ENCODE measurements around the gene MAP2K5.

The MAP2K5 gene

GRCh38 chr15:67781907-67782690, 239.6 kb downstream of the MAP2K5 start:
- no peak for DNase-seq (ENCODE audit: low read depth)
- TF ChIP-seq CTCF (conservative IDR thresholded peaks at IDR 0.05; ENCODE audit: low read depth, low read length): no peak

GRCh38 chr15:67782691-67782991, 240.1 kb downstream of the MAP2K5 start:
- DNase-seq (ENCODE audit: low read depth): no peak
- no peak for TF ChIP-seq CTCF (conservative IDR thresholded peaks at IDR 0.05; ENCODE audit: low read depth, low read length)
- no peak overlapping the region for H3K4me3 ChIP-seq (ENCODE audit: low read length)

More at GRCh38 chr15:67781907-67782690, 239.6 kb downstream of the MAP2K5 start:
- H3K4me3 ChIP-seq (ENCODE audit: low read length): no peak overlapping the region

- DNase-seq (ENCODE audit: low read depth): no peak
- no peak for TF ChIP-seq CTCF (conservative IDR thresholded peaks at IDR 0.05; ENCODE audit: low read depth, low read length)
- H3K4me3 ChIP-seq (ENCODE audit: low read length): no peak overlapping the region
Observed at GRCh38 chr15:67783303-67783702, 240.8 kb downstream of the MAP2K5 start.

GRCh38 chr15:67784090-67784781, 241.7 kb downstream of the MAP2K5 start:
- DNase-seq (ENCODE audit: low read depth): no peak
- no peak for TF ChIP-seq CTCF (conservative IDR thresholded peaks at IDR 0.05; ENCODE audit: low read depth, low read length)

GRCh38 chr15:67784856-67785430, 242.4 kb downstream of the MAP2K5 start:
- DNase-seq (ENCODE audit: low read depth): no peak
- no peak overlapping the region for H3K4me3 ChIP-seq (ENCODE audit: low read length)
- TF ChIP-seq CTCF (conservative IDR thresholded peaks at IDR 0.05; ENCODE audit: low read depth, low read length): no peak

More at GRCh38 chr15:67784090-67784781, 241.7 kb downstream of the MAP2K5 start:
- H3K4me3 ChIP-seq (ENCODE audit: low read length): no peak overlapping the region

- TF ChIP-seq CTCF (conservative IDR thresholded peaks at IDR 0.05; ENCODE audit: low read depth, low read length): no peak
- DNase-seq (ENCODE audit: low read depth): no peak
- H3K4me3 ChIP-seq (ENCODE audit: low read length): no peak overlapping the region
Observed at GRCh38 chr15:67785431-67785830, 242.9 kb downstream of the MAP2K5 start.
